CD4-positive, alpha-beta T cell treated with Interleukin-21 for 1 hour (primary cell): ENCODE measurements around the gene RGS6.

ENCODE experiments used
- DNase-seq: peaks from one replicate; pipeline ENCODE4 v3.0.0-alpha.2; 2020

The RGS6 gene

DNA sequence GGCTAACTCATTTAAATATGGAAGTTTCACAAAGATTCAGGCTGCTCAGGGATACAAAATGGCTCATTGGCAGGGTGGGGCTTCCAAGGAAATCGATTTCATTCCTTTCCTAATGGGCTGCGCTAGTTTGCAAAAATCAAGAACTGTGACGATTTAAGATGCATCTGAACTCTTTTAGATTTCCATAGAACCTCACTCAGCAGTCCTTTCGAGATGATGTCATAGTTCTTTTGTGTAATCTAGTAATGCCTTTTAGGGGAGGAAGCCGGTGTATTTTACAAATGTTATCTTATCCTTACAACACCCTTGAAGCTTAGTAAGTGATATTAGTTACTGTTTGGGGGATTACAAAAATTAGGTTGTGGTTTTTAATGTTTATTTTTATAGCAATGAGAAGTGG lies 239.8 kb downstream of the RGS6 start:
- DNase-seq, result no peak

DNA sequence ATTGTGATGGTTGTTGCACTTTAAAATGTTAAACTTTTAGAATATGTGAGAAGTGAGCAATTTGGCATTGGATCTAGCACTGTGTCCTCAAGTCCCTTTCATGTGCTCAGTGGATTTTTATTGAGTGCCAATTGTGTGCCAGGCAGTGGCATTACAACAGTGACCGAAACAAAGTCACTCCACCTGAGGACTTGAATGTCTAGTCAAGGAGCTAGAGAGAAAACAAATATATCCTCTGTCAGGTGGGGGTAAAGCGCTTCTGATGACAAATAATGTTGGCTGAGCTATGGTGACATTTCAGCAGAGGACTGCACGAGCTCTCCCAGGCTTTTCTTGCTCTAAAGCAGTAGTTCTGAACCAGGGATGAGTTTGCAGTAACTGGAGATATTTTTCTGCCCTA lies 240.4 kb downstream of the RGS6 start:
- no peak for DNase-seq

DNA sequence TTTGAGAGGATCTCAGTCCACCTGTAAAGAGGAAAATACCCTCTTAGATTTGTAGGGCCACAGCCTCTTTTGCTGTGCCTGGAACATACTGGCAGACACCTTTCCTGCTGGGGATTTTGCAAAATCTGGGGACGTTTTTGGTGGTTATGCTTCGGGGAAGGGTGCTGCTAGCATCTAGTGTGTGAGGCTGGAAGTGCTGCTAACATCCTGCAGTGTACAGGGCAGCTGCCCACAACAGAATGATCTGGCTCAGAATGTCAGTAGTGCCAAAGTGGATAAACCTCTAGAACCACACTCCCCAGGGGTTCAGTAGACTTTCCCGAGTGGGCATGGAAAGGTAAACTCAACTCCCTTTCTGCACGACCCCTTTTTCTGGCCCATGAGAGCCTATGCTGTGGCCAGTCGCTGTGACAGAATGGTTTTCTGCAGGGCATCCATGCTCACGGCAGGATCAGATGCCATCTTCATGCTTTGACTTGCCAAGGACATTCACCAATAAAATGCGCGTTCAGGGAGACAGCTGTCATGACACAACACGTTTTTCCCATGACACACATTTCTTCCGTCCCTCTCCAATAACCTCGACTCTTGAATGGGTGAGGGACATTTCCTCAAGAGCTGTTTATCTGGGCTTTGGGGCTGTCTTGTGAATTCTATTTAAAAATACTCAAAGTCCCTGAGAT lies 240.9 kb downstream of the RGS6 start:
- DNase-seq, result no peak

DNA sequence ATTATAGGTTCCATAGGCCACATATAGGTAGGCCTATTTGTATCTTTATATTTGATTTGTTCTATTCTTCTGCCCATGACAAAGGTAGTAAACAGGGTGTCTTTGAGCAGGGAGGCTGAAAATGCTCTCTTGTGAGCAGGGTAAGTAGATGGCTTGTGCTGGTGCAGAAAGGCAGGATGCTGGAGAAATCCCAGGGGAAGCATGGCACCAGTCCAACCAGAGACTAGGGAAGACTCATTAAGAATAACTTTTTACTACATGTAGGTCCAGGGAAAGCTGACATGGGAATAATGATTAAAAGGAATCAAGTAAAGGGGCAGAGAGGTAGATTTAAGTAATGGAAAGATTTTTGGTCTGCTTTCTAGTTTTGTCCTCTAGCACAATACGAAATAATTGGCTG lies 245.0 kb downstream of the RGS6 start:
- no peak for DNase-seq

DNA sequence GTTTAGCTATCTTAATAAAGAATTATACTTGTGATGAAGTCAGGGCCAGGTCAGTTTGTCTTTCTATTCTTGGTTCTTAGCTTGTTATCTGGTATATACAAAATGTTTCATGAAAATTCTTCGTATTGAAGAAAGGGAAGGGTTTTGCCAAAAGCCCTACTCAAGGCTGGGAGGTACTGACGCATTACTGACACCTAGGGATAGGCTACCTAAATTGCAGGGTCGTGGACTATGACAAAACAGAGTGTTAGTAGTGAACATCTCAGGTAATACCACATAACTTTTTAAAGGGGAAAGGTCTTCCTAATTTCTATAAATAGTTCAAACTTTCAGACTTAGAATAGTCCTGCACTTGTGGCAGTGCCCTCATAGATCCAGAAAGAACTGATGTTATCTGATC lies 246.3 kb downstream of the RGS6 start:
- no peak for DNase-seq

DNA sequence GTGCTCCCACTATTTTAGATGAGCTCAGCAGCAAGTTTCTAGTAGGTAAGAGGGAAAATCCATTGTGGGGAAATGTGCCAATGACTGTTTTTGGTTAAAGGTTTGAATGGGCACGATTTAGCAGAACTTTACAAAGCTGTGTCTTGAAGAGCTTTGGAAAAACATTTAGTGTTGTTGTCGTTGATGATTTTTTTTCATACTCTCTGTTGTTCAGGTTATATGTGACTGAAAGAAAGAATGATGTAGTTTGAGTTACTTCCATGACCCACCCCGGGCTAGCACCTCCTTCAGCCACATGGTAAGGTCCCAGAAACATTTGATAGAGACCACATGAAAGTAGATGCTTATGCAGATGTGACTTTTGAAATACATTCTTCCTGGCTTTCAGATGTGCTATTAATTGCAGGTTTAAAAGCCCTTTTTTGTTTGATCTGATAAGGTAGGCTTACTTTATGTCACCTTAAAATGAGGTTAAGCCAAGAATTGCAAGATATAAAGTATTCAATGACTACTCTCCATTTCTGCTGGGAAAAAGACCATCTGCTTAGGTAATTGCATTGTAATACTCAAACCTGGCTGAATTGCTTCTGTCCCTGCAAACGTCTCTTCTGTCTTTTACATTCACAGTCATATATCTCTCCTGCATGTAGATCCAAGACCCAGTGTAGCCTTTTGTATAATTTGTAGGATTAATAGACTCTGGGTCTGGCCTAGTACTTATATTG lies 250.6 kb downstream of the RGS6 start:
- no peak for DNase-seq

DNA sequence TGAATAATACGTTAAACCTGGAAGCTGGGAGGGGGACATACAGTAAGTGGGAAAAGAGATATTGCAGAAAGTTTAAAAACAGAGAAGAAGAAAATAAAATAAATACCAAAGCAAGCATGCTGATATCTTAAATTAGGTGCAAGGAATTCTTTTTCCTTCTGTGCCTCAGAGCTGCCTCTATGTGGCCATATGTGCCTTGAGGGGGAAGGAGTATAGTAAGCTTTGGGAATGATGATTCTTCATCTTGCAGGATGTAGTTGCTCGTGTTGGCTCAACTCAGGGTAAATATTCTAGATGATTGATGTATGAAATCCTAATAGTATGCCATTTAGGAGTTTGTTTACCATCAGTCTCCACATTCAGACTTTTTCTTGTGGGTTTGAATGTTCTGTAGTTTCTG lies 251.4 kb downstream of the RGS6 start:
- no peak for DNase-seq

DNA sequence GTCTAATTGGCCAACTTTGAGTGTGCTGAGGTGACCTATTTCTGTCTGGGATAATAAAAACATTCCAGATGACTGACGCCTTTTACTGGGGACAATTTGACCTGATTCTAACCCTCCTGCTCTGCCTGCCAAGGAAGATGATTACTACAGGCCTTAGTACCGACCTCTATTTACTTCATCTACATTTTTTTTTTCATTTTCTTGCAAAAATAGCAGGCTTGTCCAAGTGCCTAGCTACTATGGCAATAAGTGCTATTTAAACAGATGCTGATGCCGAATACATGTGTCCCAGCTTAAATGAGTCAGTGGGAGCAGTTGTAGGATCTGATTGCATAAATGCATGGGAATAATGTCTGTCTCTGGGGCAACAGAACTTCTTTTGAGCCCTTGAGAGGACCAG lies 254.3 kb downstream of the RGS6 start:
- no peak for DNase-seq

DNA sequence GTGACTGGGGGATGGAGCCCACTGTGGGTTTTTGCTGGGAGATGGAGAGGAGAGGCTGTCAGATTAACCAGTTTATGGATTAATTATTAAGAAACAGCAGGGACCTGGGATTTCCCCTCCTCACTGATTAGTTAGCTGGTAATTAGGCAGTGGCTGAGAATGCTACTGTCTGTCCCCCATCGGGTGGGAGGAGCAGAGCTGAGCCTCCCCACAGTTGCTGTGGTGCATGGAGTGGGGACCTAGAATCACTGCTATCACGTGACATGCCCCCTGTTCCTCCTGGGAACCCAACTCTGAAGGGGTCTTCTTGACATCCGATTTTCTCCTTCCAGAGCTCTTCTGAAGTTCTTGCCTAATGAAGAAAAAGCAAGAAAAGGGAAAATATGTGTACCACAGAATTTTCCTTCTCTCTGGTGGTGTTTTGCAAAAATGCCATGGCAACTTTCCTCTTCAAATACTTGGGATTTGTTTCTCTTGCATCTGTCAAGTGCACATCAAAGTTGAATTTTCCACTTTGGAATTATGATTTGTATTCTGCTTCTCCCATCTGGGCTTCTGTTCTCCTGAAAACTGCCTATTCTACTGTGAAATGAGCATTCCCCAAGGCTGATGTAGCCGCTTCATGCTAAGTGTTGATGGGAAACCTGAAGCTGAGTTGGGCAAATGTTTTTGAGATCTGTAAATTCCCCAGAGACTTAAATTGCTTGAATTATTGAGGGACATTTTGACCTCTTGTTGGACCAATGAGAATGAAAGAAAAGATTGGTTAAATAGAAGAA lies 264.2 kb downstream of the RGS6 start:
- no peak for DNase-seq

DNA sequence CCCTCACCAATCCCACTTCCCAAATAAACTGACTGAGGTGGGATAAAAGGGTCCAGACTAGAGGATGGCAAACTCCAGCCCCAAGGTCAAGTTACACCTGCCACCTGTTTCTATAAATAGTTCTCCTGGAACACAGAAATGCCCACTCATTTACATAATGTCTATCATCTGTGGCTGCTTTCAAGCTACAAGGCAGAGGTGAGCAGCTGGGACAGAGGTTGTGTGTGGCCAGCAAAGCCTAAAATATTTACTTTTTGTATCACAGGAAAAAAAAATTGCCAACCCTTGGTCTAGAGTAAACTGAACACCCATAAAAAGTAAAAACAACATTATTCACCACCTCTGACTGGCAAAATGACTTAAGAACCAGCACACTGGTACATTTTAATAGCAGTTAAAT lies 269.4 kb downstream of the RGS6 start:
- DNase-seq, result no peak

DNA sequence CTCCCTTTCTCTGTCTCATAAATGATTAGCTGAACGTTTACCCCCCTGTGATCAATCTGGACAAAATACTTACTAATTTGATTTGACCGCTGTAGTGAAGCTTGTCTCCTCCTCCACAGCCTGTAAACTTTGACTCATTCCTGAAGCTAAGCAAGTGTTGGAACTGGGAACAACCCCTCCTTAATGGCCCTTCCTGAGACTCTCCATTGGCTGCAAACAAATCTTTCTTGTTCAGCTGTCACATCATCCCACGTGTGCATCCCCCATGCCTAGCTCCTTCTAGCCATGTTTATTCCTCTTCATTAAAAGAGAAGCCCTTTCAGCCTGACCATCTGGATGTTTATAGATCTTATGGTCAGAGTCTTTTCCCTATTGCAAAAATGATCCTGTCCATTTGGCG lies 281.2 kb downstream of the RGS6 start:
- DNase-seq, result no peak

DNA sequence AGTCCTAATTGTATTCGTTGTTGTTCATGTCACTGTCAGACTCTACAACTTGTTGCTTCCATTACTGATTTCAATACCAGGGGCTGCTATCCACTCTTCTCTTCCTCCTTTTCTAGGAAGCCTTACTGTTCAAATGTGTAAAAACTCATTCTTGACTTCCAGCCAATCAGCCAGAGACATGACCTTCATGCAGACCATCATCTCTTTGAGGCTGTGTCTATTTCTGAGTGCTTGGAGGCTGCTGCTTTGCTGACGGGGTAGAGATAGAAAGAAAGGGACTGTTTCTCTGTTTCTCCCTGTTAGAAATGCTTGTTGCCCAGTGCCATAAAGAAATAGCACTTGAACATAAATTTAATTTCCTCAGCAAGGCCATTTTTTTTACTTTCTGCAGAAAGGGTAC lies 282.9 kb downstream of the RGS6 start:
- no peak for DNase-seq

DNA sequence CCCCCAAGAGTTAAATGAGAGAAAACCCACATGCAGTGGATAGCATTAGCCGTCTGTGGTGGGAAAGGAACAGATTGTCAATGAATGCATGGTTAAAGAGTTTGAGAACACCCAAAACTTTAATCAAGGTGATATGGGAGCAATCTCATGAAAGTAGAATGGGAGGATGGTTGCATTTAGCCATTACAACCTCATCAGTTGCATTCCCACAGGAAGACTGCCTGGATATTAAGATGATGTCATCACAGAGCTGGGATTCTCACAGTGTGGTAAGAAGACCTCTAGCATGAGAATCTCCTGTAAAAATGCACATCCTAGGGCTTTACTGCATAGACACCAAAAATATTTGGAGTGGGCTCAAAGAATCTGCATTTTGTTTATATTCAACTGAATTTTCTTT lies 284.9 kb downstream of the RGS6 start:
- no peak for DNase-seq

DNA sequence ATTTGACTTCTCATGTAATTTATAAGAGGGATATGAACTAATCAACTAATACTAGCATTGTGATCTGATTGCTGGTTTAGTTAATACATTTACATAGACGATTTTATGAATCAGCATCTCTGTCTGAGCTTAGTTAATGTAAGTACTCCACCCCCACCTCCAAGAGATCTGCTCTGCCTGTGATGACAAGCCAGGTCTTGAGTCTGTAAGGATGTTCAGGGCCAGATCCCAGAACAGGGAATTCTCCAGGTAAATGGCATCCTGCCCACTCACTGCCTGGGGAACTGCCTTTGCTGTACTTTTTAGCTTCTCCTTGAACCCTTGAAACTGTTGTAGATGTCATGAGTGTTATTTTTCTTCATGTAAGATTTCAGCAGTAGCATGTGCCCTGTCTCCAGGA lies 289.8 kb downstream of the RGS6 start:
- no peak for DNase-seq

DNA sequence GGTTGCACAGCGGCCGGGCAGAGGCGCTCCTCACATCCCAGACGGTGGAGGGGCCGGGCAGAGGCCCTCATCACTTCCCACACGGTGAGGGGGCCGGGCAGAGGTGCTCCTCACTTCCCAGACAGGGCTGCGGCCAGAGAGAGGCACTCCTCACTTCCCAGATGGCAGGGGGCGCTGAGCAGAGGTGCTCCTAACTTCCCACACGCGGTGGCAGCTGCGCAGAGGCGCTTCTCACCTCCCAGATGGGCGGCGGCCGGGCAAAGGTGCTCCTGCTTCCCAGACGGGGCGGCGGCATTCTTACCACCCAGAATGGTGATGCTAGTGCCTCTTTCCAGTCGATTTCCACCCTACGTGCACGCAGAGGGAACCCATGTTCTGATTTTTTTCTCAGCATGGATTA lies 304.4 kb downstream of the RGS6 start:
- DNase-seq, result no peak

DNA sequence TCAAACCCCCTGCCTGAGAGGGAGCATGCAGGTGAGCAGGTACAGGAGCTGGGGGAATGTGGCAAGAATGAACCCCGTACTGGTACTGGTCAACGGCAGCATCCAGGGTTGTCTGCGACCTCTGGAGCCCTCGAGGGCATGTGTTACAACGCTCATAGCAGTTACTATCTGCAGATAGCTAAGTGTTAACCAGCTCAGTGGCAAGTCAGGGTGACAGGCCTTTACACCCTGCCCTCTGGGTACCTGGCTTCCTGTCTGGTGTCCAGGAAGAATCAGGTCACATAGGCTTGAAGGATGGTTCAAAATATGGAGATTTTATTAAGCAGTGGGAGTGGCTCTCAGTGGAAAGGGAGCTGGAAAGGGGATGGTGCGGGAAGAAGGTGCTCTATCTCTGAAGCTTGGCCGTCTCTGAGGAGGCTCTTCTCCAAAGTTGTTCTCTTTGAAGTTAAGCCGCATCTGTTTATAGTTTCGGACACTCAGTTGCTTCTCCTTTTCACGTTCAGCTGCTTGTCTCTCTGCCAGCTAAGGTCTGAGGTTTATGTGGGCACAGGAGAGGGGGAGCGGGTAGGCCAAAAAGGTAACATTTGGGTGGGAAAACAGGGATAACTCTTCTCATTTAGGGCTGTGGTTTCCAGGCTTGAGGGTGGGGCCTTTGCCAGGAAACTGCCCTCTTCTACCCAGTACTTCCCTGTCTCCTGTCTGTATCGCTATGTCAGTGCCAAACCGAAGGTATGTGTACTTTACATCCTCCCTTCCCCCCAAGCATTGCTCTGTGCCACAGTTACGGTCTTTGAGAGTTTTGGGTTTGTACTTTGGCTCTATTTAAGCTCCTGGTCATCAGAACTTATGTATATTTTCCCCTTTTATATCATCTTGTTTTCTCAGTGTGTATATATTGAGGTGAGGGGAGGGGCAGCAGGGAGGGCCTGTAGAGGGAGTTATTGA lies 305.8 kb downstream of the RGS6 start:
- no peak for DNase-seq

DNA sequence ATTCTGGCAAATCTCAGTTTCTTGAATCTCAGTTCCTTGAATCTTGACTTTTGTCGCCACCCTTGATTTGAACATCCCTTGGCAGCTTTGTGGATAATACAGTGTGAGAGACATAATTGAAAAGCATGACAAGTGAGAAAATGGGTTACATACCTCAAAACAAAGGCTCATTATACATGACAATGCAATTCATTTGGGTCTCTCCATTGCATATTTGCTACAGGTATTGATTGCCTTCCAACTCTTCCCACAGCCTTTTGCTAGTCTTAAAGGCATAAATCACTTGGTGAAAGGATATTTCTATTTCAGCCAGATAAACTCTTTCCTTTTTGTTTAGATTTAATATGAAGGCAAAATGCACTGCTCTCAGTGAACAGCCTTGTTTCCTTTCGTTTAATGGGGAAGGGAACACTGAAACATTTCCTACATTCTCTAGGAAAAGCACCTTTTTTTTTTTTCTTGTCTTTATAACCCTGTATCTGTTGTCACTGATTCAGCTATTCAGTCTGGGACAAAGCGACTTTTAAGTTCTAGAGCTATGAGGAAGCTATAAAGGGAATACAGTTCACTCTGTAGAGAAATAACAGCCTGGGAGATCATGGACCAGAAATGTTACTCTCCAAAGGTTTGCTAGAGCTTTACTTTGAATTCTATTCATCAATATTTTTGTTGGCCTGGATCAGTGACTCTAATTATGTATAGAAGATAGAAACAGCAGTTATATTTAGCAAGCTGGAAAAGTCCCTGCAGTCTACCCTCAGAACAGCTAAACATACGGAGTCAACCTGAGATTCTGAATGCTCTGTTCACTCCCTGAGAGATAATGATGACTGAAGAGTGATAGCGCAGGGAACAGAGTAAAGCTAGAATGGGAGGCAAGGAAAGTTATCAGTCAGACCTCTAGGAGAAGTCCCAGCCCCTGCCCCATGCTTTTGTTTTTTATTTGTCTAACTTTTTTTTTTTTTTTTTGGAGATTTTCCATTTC lies 311.4 kb downstream of the RGS6 start:
- DNase-seq, result no peak

DNA sequence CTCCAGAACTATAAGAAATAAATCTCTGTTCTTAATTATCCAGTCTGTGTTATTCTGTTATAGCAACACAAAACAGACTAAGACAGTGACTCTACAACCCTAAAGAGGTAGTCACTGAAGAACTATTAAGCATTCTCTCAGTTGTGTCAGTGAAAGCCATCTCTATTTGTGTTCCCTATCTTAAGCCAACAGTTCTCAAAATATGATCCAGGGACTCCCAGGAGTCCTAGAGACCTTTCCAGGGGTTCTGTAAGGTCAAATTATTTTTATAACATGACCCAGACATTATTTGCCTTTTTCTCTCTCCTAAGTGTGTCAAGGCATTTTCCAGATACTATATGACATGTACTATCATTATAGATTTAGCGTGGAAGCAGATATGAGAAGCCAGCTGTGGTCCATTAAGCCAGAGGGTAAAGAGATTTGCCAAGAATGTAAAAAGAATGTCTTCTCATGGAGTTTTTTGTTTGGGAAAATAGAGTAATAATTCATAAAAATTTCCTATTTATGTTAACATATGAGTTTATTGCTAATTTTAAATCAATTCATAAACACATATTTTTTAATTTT lies 315.8 kb downstream of the RGS6 start:
- no peak for DNase-seq

DNA sequence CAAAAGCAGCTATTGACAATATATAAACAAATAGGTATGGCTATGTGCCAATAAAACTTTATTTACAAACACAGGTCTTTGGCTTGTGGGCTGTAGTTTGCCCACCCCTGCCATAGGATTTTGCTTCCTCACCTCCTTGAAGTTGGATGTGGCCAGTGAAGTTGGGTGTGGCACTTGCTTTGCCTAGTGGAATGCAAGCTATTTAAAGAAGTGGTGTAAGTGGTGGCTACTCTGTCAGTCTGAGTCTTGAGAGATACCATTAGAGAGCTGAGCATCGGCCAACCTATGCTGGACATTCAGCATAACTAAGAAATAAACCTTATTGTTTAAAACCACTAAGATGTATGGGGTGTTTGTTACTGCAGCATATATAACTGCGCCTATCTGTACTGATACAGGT lies 321.3 kb downstream of the RGS6 start:
- no peak for DNase-seq

DNA sequence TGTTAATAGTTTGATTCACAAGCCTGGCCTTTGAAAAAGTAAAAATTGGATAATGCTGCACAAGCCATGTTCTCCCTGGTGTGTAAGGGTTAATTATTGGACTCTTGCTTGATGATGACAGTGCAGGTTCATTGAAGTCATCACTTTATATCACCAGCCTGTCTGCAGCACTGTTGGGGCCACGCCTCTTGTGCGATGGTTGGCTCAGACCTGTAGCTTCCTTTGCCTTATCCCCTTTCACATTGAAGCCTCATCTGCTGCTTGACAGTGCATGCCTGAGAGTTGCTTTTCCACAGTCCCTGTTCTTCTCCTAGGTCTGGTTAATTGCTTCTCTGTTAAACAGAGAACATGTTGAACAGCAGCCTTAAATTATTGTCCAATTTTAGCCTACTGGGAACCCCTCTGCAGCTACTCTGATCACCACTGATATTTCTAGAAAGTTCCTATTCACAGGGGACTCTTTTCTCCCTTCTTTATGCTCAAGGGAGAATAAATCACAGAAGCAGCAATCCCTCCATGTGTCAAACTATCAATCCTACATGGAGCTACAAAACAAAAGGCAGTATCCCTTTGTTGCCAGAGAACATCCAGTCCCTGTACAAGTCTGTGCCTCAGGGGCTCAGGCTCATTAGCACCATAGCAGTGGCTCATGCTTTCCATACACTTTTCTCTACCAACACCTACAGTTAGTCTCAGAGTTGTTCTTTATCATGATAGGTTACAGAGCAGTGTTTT lies 322.1 kb downstream of the RGS6 start:
- DNase-seq, result no peak
